HG03565 (cell line): ENCODE data around the gene EPN2.

Source experiments
- ATAC-seq: cut with Tn5 transposase; IDR thresholded peaks from one replicate; pipeline ENCODE4 v1.9.1; 2021; ENCODE audit warnings: mild to moderate bottlenecking, moderate library complexity; ENCODE audit not compliant: unreplicated experiment

The EPN2 gene

GRCh38 chr17:19327031-19327783 is 90.0 kb downstream of the EPN2 start:
- no peak for ATAC-seq

GRCh38 chr17:19328441-19329061 is 91.4 kb downstream of the EPN2 start:
- no peak for ATAC-seq

- ATAC-seq, result no peak
Measured at GRCh38 chr17:19329136-19329535, 92.0 kb downstream of the EPN2 start.

- no peak for ATAC-seq
Measured at GRCh38 chr17:19329839-19330238, 92.7 kb downstream of the EPN2 start.

- ATAC-seq, result no peak
Measured at GRCh38 chr17:19330271-19330670, 93.1 kb downstream of the EPN2 start.

GRCh38 chr17:19331134-19331533 is 94.0 kb downstream of the EPN2 start:
- no peak for ATAC-seq

GRCh38 chr17:19331543-19332245 is 94.5 kb downstream of the EPN2 start:
- ATAC-seq, result no peak

GRCh38 chr17:19332371-19333131 is 95.4 kb downstream of the EPN2 start:
- ATAC-seq, result no peak

GRCh38 chr17:19333132-19333440 is 95.9 kb downstream of the EPN2 start:
- ATAC-seq, result no peak

GRCh38 chr17:19333736-19334290 is 96.6 kb downstream of the EPN2 start:
- ATAC-seq, result no peak

GRCh38 chr17:19334331-19334730 is 97.2 kb downstream of the EPN2 start:
- no peak for ATAC-seq

GRCh38 chr17:19335951-19336631 is 98.9 kb downstream of the EPN2 start:
- no peak for ATAC-seq

GRCh38 chr17:19336938-19337711 is 100.0 kb downstream of the EPN2 start:
- no peak for ATAC-seq

- ATAC-seq, result no peak
Measured at GRCh38 chr17:19337712-19338023, 100.5 kb downstream of the EPN2 start.

- no peak for ATAC-seq
Measured at GRCh38 chr17:19338031-19338990, 101.1 kb downstream of the EPN2 start.

- ATAC-seq, result no peak
Measured at GRCh38 chr17:19339341-19339815, 102.2 kb downstream of the EPN2 start.

GRCh38 chr17:19341211-19341631 is 104.1 kb downstream of the EPN2 start:
- no peak for ATAC-seq
